Measurements from ENCODE around the gene CACNG6.

Gene CACNG6, protein sequence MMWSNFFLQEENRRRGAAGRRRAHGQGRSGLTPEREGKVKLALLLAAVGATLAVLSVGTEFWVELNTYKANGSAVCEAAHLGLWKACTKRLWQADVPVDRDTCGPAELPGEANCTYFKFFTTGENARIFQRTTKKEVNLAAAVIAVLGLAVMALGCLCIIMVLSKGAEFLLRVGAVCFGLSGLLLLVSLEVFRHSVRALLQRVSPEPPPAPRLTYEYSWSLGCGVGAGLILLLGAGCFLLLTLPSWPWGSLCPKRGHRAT

GRCh38 chr19:53991224-53992113, at the start of gene CACNG6:
CACNG6 (plus strand) TSS chr19:53991637; CDS start chr19:53992878, 1,241 bp downstream.
- TF ChIP-seq, protein P1, sequence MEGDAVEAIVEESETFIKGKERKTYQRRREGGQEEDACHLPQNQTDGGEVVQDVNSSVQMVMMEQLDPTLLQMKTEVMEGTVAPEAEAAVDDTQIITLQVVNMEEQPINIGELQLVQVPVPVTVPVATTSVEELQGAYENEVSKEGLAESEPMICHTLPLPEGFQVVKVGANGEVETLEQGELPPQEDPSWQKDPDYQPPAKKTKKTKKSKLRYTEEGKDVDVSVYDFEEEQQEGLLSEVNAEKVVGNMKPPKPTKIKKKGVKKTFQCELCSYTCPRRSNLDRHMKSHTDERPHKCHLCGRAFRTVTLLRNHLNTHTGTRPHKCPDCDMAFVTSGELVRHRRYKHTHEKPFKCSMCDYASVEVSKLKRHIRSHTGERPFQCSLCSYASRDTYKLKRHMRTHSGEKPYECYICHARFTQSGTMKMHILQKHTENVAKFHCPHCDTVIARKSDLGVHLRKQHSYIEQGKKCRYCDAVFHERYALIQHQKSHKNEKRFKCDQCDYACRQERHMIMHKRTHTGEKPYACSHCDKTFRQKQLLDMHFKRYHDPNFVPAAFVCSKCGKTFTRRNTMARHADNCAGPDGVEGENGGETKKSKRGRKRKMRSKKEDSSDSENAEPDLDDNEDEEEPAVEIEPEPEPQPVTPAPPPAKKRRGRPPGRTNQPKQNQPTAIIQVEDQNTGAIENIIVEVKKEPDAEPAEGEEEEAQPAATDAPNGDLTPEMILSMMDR (IDR thresholded peaks at IDR 0.05; ENCODE audit: low read depth, low read length): no peak
- DNase-seq (ENCODE audit: low read depth in 2 of 2): peak; percentile 41 to 61
- H3K4me3 ChIP-seq (replicated peaks in 1 of 2; ENCODE audit: low read depth in 2 of 2, low read length in 2 of 2): peak within 1 kb of the TSS; percentile 41 to 43

DNA sequence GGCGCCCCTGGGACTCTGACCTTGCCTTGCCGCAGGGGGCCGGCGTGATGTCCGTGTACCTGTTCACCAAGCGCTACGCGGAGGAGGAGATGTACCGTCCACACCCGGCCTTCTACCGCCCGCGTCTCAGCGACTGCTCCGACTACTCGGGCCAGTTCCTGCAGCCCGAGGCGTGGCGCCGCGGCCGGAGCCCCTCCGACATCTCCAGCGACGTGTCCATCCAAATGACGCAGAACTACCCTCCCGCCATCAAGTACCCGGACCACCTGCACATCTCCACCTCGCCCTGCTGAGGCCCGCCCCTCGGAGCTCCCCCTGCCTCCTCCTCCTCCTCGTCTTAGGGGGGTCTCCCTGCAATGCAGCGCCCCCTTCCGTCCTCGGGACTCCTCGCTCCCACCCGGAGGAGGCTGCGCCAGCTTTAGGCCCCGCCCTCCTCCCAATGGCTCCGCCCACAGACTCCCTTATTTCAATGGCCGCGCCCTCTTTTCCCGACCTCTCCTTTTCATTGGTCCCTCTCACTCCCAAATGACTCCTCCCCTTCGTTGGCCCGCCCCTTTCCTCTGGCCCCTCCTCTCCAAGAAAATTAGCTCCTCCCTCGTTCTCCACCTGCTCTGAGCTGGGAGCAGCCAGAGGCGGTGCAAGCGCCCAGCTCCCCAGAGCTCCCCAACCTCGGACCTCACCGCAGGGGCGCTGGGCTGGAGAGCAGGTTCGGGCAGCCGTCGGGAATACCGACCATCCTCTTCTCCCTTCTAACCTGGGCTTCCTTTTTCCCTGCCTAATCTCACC, 49.2 kb upstream of the CACNG6 start:
- TF ChIP-seq, protein P1 (IDR thresholded peaks at IDR 0.05; ENCODE audit: low read depth, low read length): no peak
- no peak overlapping the region for H3K4me3 ChIP-seq (replicated peaks in 1 of 2; ENCODE audit: low read depth in 2 of 2, low read length in 2 of 2)
- DNase-seq (ENCODE audit: low read depth in 2 of 2): peak in 1 of 2 donors; percentile 39

DNA sequence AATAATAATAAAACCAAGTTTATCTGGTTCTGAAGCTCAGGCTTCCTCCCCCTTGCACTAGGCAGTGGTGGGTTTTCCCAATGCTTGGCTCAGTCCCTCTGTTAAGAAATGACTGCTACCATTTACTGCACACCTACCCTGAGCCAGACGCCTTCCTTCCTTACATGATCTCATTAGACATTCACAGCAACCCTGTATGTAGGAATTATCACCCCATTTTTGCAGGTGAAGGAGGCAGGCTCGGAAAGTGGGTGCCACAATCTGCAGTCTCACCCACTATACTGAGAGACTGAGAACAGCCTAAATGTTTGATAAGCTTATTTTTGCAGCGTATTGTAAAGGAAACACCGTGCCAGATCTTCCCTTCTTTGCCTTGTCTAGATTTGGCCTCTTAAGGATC, 47.0 kb upstream of the CACNG6 start:
- H3K4me3 ChIP-seq (replicated peaks in 1 of 2; ENCODE audit: low read depth in 2 of 2, low read length in 2 of 2): no peak overlapping the region
- TF ChIP-seq, protein P1 (IDR thresholded peaks at IDR 0.05; ENCODE audit: low read depth, low read length): no peak
- DNase-seq (ENCODE audit: low read depth in 2 of 2): no peak

DNA sequence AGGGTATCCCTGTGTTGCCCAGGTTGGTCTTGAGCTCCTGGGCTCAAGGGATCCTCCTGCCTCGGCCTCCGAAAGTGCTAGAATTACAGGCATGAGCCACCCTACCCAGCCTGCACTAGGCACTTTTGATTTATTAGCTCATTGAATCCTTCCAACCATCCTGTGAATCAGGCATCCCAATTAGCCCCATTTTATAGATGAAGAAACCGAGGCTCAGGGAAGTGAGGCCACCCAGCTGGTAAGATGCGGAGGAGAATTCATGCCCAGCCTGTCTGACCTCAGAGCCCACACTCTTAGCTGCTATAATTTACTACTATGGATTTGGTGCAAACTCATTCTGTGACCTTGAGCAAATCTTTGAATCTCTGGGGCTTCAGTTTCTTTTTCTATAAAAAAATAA, 46.5 kb upstream of the CACNG6 start:
- no peak for DNase-seq (ENCODE audit: low read depth in 2 of 2)
- TF ChIP-seq, protein P1 (IDR thresholded peaks at IDR 0.05; ENCODE audit: low read depth, low read length): no peak
- no peak overlapping the region for H3K4me3 ChIP-seq (replicated peaks in 1 of 2; ENCODE audit: low read depth in 2 of 2, low read length in 2 of 2)

- no peak overlapping the region for H3K4me3 ChIP-seq (replicated peaks in 1 of 2; ENCODE audit: low read depth in 2 of 2, low read length in 2 of 2)
- TF ChIP-seq, protein P1 (IDR thresholded peaks at IDR 0.05; ENCODE audit: low read depth, low read length): no peak
- DNase-seq (ENCODE audit: low read depth in 2 of 2): peak; percentile 50 to 55
These were observed 46.0 kb upstream of the CACNG6 start for GRCh38 chr19:53945441-53945840.

DNA sequence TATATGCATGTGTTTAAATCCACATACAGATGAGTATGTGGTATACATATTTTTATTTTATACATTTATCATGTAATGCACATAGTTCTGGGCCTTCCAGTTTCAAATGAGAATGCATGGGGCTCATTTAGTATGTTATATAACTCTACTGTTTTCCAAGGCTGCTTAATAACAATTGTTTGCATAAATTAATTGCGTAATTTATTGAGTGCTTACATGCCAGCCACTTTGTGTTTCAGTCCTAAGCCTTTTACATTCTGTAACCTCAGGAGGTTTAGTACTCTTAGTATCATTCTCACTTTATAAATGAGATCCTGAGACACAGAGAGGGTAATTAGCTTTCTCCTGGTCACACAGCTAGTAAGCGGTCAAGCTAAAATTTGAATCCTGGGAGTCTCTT, 45.4 kb upstream of the CACNG6 start:
- H3K4me3 ChIP-seq (replicated peaks in 1 of 2; ENCODE audit: low read depth in 2 of 2, low read length in 2 of 2): no peak overlapping the region
- TF ChIP-seq, protein P1 (IDR thresholded peaks at IDR 0.05; ENCODE audit: low read depth, low read length): no peak
- no peak for DNase-seq (ENCODE audit: low read depth in 2 of 2)

Measured in cardiac fibroblast (primary cell).